GM23338 (cell line): ENCODE results near the gene SELENBP1. TPM values are rescaled to one million over a fixed set of nuclear protein-coding genes. Genes with fewer than 3 reads are reported as not detected.
"Not testable (repeated sequence)": the region's sequence is repeated elsewhere in the genome, so short reads cannot be mapped to it uniquely, and the experiment has no call there.

Experiments used
- ATAC-seq: fragments of 200-7000 bp; cut with Tn5 transposase; 3 replicates; pipeline ENCODE4 v1.9.1; 2020
- DNase-seq: peaks from one replicate; pipeline ENCODE4 v3.0.0-alpha.2; 2015; ENCODE audit warnings: low spot score
- H2AFZ ChIP-seq: fragments of 200-600 bp; sonication (generic); 2 replicates; pipeline ENCODE4 v1.8.0; 2016; ENCODE audit warnings: antibody characterized with exemption, mild to moderate bottlenecking, moderate library complexity
- H3F3A ChIP-seq: fragments of 200-600 bp; sonication (generic); replicated peaks from 2 replicates; pipeline ENCODE4 v1.8.0; 2017; ENCODE audit warnings: antibody characterized with exemption, mixed run types, low read depth
- H3K27ac ChIP-seq: fragments of 200-600 bp; sonication (generic); 2 replicates; pipeline ENCODE4 v1.6.1; 2016; ENCODE audit warnings: low read depth
- H3K27me3 ChIP-seq: fragments of 200-600 bp; sonication (generic); 2 replicates; pipeline ENCODE4 v1.8.0; 2016; ENCODE audit warnings: mild to moderate bottlenecking, mixed run types, moderate library complexity; ENCODE audit not compliant: insufficient read depth
- H3K36me3 ChIP-seq: fragments of 200-600 bp; sonication (generic); 2 replicates; pipeline ENCODE4 v1.8.0; 2016; ENCODE audit warnings: mild to moderate bottlenecking; ENCODE audit not compliant: insufficient read depth
- H3K4me1 ChIP-seq: fragments of 200-600 bp; sonication (generic); 2 replicates; pipeline ENCODE4 v1.8.0; 2016; ENCODE audit warnings: mild to moderate bottlenecking, moderate library complexity; ENCODE audit not compliant: insufficient read depth
- H3K4me2 ChIP-seq: fragments of 200-600 bp; sonication (generic); 2 replicates; pipeline ENCODE4 v1.7.1; 2017; ENCODE audit warnings: mixed run types
- H3K4me3 ChIP-seq: fragments of 200-600 bp; sonication (generic); 2 replicates; pipeline ENCODE4 v1.6.1; 2016; ENCODE audit warnings: mixed run types
- H3K79me2 ChIP-seq: fragments of 200-600 bp; sonication (generic); replicated peaks from 2 replicates; pipeline ENCODE4 v1.8.0; 2017; ENCODE audit warnings: mild to moderate bottlenecking; ENCODE audit not compliant: insufficient read depth
- H3K9me2 ChIP-seq: fragments of 200-600 bp; sonication (generic); 2 replicates; pipeline ENCODE4 v1.8.0; 2017; ENCODE audit not compliant: insufficient read depth
- H4K20me1 ChIP-seq: fragments of 200-600 bp; sonication (generic); replicated peaks from 2 replicates; pipeline ENCODE4 v1.8.0; 2017; ENCODE audit warnings: mild to moderate bottlenecking; ENCODE audit not compliant: insufficient read depth
- H3K27ac Mint-ChIP-seq: 2 replicates; pipeline ENCODE4 v1.8.0; 2020; ENCODE audit warnings: inconsistent platforms, mild to moderate bottlenecking, moderate library complexity, mixed read lengths
- H3K27me3 Mint-ChIP-seq: 3 replicates; pipeline ENCODE4 v1.8.0; 2022; ENCODE audit warnings: low read depth, mild to moderate bottlenecking, moderate library complexity, mixed read lengths, inconsistent platforms; ENCODE audit not compliant: insufficient read depth, poor library complexity
- H3K36me3 Mint-ChIP-seq: 3 replicates; pipeline ENCODE4 v1.8.0; 2021; ENCODE audit warnings: low read depth, mild to moderate bottlenecking, inconsistent platforms, moderate library complexity, mixed read lengths
- H3K4me1 Mint-ChIP-seq: 3 replicates; pipeline ENCODE4 v1.8.0; 2020; ENCODE audit warnings: mild to moderate bottlenecking, inconsistent platforms, mixed read lengths
- H3K4me3 Mint-ChIP-seq: 3 replicates; pipeline ENCODE4 v1.8.0; 2021; ENCODE audit warnings: moderate library complexity, mild to moderate bottlenecking, inconsistent platforms, mixed read lengths
- H3K9me3 Mint-ChIP-seq: 3 replicates; pipeline ENCODE4 v1.8.0; 2020; ENCODE audit warnings: moderate library complexity, mild to moderate bottlenecking, inconsistent platforms, mixed read lengths
- CREB1 ChIP-seq: fragments of 250-450 bp; sonication (Bioruptor Pico); IDR thresholded peaks from 2 replicates; pipeline ENCODE4 v1.5.0; 2020; ENCODE audit warnings: low read depth, mild to moderate bottlenecking, moderate library complexity
- EZH2 ChIP-seq: fragments of 200-600 bp; sonication (generic); IDR thresholded peaks from one replicate; pipeline ENCODE4 v1.8.0; 2017; ENCODE audit warnings: antibody characterized with exemption, mild to moderate bottlenecking, low read depth; ENCODE audit not compliant: unreplicated experiment
- EZH2phosphoT487 ChIP-seq: fragments of 200-600 bp; sonication (generic); IDR thresholded peaks from one replicate; pipeline ENCODE4 v1.8.1; 2018; ENCODE audit warnings: antibody characterized with exemption; ENCODE audit not compliant: unreplicated experiment
- NANOG ChIP-seq: IDR thresholded peaks from 2 replicates; pipeline ENCODE4 v1.6.1; 2016; ENCODE audit warnings: antibody characterized with exemption, borderline replicate concordance
- STAT1 ChIP-seq: IDR thresholded peaks from one replicate; pipeline ENCODE4 v1.6.1; 2016; ENCODE audit warnings: antibody characterized with exemption; ENCODE audit not compliant: unreplicated experiment
- ZNF114 ChIP-seq: fragments of 250-450 bp; sonication (Bioruptor Pico); IDR thresholded peaks from 2 replicates; pipeline ENCODE4 v1.5.0; 2020; ENCODE audit warnings: mild to moderate bottlenecking, moderate library complexity
- polyA plus RNA-seq: library from polyadenylated mRNA; unstranded; fragments of >200 nt; fragmentation: Nextera tagmentation; extraction: Ambion mirVana; gene quantifications from 2 replicates; pipeline ENCODE4 v1.2.1, GENCODE V29; 2016
- total RNA-seq: library from RNA; depleted of rRNA; stranded (reverse); fragments of >200 nt; shearing (Covaris generic); gene quantifications from 2 replicates; pipeline ENCODE4 v1.2.3, GENCODE V29; 2014
- TF ChIP-seq, protein P1 (sequence below): IDR thresholded peaks from one replicate; pipeline ENCODE4 v1.6.1; 2018; ENCODE audit warnings: antibody characterized with exemption; ENCODE audit not compliant: unreplicated experiment
- TF ChIP-seq, protein P2 (sequence below): IDR thresholded peaks from 2 replicates; pipeline ENCODE4 v1.6.1; 2016; ENCODE audit warnings: antibody characterized with exemption
- TF ChIP-seq, protein P3 (sequence below), 2 experiments: fragments of 200-600 bp in 1 of 2; sonication (generic) in 1 of 2; conservative IDR thresholded peaks; 2 replicates each; pipeline versions ENCODE4 v1.5.1 to v1.6.1; 2016 to 2017; ENCODE audit warnings: antibody characterized with exemption in 2 of 2, low read depth in 2 of 2, mild to moderate bottlenecking in 2 of 2, moderate library complexity in 1 of 2

SELENBP1 gene
- total and polyA plus RNA-seq, 2 experiments from 2014 or later = 10.7 to 13.4 TPM

DNA sequence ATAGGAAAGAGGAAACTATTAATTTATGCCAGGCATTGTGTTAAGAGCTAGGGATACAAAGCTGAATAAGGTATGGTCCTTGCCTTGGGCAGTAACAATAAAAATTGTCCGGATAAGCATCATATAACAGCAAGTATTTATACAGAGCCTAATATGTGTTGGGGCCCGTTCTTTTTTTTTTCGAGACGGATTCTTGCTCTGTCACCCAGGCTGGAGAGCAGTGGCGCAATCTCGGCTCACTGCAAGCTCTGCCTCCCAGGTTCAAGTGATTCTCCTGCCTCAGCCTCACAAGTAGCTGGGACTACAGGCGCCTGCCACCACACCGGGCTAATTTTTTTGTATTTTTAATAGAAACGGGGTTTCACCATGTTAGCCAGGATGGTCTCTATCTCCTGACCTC is 22.2 kb downstream of the SELENBP1 start:
- not testable (repeated sequence) for H4K20me1 ChIP-seq, DNase-seq, H3K4me3 Mint-ChIP-seq, H3K27me3 ChIP-seq, H2AFZ ChIP-seq, H3K27ac ChIP-seq, H3K36me3 ChIP-seq, ATAC-seq, H3K4me2 ChIP-seq, H3K9me2 ChIP-seq, H3F3A ChIP-seq, H3K4me3 ChIP-seq, H3K27ac Mint-ChIP-seq
- Mint-ChIP-seq H3K27me3 (peaks cover 19% of the 10 kb centered on the region), H3K4me1 (peaks cover 20% of the 10 kb centered on the region; the same call in 2 of the 3 replicates), H3K36me3 (peaks cover 28% of the 10 kb centered on the region), H3K9me3 (peaks cover 34% of the 10 kb centered on the region)
- Histone ChIP-seq H3K4me1 (peaks cover 18% of the 10 kb centered on the region), H3K79me2 (peaks cover 11% of the 10 kb centered on the region)

DNA sequence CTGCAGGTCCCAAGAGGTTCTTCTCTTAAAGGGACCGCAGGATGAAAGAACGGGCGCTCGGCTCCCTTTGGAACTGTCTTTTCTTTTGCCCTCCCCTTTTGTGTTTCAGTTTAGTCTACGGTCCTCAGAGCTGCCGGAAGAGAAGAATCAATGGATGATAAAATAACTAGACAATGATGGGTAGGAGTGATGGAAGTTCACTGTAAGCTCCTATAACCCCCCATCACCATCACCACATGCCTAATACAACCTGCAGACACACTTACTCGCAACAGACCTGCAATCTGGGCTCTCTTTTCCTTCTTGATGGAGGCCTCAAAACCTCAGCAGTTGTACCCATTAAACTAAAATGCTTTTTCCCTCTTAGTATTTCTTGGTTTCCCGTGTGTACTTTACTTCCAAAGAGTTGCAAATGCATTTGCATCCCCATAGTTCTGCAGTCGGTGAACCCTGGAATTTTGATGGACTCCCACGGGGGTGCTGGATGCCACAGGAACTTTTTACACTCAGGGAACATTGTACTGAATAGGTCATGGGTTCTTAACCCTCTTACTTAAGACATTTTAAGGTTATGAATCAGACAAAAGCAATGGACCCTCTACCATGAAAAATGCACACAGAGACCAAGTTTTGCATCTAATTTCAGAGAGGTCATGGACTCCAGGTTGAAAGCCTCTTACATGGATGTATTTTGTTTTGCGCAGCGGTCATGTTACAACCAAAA is 24.8 kb downstream of the SELENBP1 start:
- H4K20me1 ChIP-seq = no peaks in the 10 kb centered on the region; the same call in 1 of the 2 replicates
- H3K27me3 ChIP-seq = no peaks in the 10 kb centered on the region
- no peak for ATAC-seq
- Mint-ChIP-seq H3K4me3 (peak overlapping the region; percentile 87), H3K27me3 (peaks cover 19% of the 10 kb centered on the region), H3K4me1 (peaks cover 20% of the 10 kb centered on the region), H3K27ac (peak overlapping the region; percentile 100), H3K36me3 (peaks cover 54% of the 10 kb centered on the region), H3K9me3 (peaks cover 28% of the 10 kb centered on the region)
- H3K36me3 ChIP-seq = peaks cover 14% of the 10 kb centered on the region; the same call in 1 of the 2 replicates
- H3K4me1 ChIP-seq = peaks cover 18% of the 10 kb centered on the region
- 0 out of 2 replicates have a peak, but pooled peaks cover 9% of the 10 kb centered on the region for H3F3A ChIP-seq
- peak overlapping the region; percentile 74 for H3K27ac ChIP-seq
- peak overlapping the region; percentile 4; the same call in 1 of the 2 replicates for H2AFZ ChIP-seq
- peak overlapping the region; percentile 65 for H3K4me2 ChIP-seq
- DNase-seq = no peak
- H3K4me3 ChIP-seq = peak overlapping the region; percentile 43
- H3K79me2 ChIP-seq = peaks cover 16% of the 10 kb centered on the region
- no peaks in the 10 kb centered on the region for H3K9me2 ChIP-seq
- TF ChIP-seq, protein P1, sequence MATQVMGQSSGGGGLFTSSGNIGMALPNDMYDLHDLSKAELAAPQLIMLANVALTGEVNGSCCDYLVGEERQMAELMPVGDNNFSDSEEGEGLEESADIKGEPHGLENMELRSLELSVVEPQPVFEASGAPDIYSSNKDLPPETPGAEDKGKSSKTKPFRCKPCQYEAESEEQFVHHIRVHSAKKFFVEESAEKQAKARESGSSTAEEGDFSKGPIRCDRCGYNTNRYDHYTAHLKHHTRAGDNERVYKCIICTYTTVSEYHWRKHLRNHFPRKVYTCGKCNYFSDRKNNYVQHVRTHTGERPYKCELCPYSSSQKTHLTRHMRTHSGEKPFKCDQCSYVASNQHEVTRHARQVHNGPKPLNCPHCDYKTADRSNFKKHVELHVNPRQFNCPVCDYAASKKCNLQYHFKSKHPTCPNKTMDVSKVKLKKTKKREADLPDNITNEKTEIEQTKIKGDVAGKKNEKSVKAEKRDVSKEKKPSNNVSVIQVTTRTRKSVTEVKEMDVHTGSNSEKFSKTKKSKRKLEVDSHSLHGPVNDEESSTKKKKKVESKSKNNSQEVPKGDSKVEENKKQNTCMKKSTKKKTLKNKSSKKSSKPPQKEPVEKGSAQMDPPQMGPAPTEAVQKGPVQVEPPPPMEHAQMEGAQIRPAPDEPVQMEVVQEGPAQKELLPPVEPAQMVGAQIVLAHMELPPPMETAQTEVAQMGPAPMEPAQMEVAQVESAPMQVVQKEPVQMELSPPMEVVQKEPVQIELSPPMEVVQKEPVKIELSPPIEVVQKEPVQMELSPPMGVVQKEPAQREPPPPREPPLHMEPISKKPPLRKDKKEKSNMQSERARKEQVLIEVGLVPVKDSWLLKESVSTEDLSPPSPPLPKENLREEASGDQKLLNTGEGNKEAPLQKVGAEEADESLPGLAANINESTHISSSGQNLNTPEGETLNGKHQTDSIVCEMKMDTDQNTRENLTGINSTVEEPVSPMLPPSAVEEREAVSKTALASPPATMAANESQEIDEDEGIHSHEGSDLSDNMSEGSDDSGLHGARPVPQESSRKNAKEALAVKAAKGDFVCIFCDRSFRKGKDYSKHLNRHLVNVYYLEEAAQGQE = no peak
- no peak for TF ChIP-seq EZH2
- TF ChIP-seq, protein P2, sequence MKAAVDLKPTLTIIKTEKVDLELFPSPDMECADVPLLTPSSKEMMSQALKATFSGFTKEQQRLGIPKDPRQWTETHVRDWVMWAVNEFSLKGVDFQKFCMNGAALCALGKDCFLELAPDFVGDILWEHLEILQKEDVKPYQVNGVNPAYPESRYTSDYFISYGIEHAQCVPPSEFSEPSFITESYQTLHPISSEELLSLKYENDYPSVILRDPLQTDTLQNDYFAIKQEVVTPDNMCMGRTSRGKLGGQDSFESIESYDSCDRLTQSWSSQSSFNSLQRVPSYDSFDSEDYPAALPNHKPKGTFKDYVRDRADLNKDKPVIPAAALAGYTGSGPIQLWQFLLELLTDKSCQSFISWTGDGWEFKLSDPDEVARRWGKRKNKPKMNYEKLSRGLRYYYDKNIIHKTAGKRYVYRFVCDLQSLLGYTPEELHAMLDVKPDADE = no peak
- TF ChIP-seq NANOG = no peak
- no peak for TF ChIP-seq ZNF114
- TF ChIP-seq, protein P3, sequence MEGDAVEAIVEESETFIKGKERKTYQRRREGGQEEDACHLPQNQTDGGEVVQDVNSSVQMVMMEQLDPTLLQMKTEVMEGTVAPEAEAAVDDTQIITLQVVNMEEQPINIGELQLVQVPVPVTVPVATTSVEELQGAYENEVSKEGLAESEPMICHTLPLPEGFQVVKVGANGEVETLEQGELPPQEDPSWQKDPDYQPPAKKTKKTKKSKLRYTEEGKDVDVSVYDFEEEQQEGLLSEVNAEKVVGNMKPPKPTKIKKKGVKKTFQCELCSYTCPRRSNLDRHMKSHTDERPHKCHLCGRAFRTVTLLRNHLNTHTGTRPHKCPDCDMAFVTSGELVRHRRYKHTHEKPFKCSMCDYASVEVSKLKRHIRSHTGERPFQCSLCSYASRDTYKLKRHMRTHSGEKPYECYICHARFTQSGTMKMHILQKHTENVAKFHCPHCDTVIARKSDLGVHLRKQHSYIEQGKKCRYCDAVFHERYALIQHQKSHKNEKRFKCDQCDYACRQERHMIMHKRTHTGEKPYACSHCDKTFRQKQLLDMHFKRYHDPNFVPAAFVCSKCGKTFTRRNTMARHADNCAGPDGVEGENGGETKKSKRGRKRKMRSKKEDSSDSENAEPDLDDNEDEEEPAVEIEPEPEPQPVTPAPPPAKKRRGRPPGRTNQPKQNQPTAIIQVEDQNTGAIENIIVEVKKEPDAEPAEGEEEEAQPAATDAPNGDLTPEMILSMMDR (conservative IDR thresholded peaks at IDR 0.05; ENCODE audit: low read depth in 2 of 2) = no peak
- no peak for TF ChIP-seq CREB1 (CRISPR knock-in tag)
- TF ChIP-seq EZH2phosphoT487 = no peak
- TF ChIP-seq STAT1 = no peak
